HL-60 (cell line): ENCODE results near the gene TMEM59L.

Experiments used
- DNase-seq, 2 experiments: peaks; one replicate each; pipeline ENCODE4 v3.0.0-alpha.2; 2010 to 2020; ENCODE audit warnings: low read depth in 1 of 2, low spot score in 1 of 2
- H3K27ac ChIP-seq: fragments of 250-450 bp; sonication (Bioruptor Pico); replicated peaks from 2 replicates; pipeline ENCODE4 v1.5.1; 2020; ENCODE audit warnings: mild to moderate bottlenecking, moderate library complexity
- H3K27me3 ChIP-seq: fragments of 250-450 bp; sonication (Bioruptor Pico); 2 replicates; pipeline ENCODE4 v1.5.1; 2021; ENCODE audit warnings: mild to moderate bottlenecking, moderate library complexity; ENCODE audit not compliant: insufficient read depth, poor library complexity, severe bottlenecking
- H3K4me3 ChIP-seq: replicated peaks from 2 replicates; pipeline ENCODE4 v1.5.1; 2011; ENCODE audit warnings: mild to moderate bottlenecking, control low read depth, low read length; ENCODE audit not compliant: insufficient read depth
- CTCF ChIP-seq: IDR thresholded peaks from one replicate; pipeline ENCODE4 v1.5.1; 2011; ENCODE audit warnings: low read length, control low read depth, inconsistent platforms; ENCODE audit not compliant: insufficient read depth
- GABPA ChIP-seq: IDR thresholded peaks from 2 replicates; pipeline ENCODE4 v1.6.1; 2012; ENCODE audit warnings: low read depth
- POLR2AphosphoS5 ChIP-seq: IDR thresholded peaks from 2 replicates; pipeline ENCODE4 v1.6.1; 2012; ENCODE audit warnings: low read depth
- REST ChIP-seq: IDR thresholded peaks from 2 replicates; pipeline ENCODE4 v1.6.1; 2012; ENCODE audit warnings: low read depth; ENCODE audit not compliant: insufficient replicate concordance
- SPI1 ChIP-seq: IDR thresholded peaks from 2 replicates; pipeline ENCODE4 v1.6.1; 2012; ENCODE audit warnings: low read depth, mild to moderate bottlenecking, borderline replicate concordance

TMEM59L gene

GRCh38 chr19:18620311-18620710, 7.6 kb downstream of the TMEM59L start:
- Histone ChIP-seq H3K4me3 (no peak overlapping the region), H3K27me3 (peaks cover 5% of the 10 kb centered on the region), H3K27ac (no peak overlapping the region)
- no peak for TF ChIP-seq GABPA
- TF ChIP-seq CTCF: no peak
- no peak for TF ChIP-seq SPI1
- no peak for TF ChIP-seq POLR2AphosphoS5
- TF ChIP-seq REST: no peak
- DNase-seq: no peak

- Histone ChIP-seq H3K4me3 (no peak overlapping the region), H3K27me3 (no peaks in the 10 kb centered on the region), H3K27ac (no peak overlapping the region)
- DNase-seq: no peak
- TF ChIP-seq REST (no peak), GABPA (no peak), CTCF (no peak), SPI1 (no peak), POLR2AphosphoS5 (no peak)
These were observed 8.2 kb downstream of the TMEM59L start for GRCh38 chr19:18620902-18621301.

- H3K27ac ChIP-seq: no peak overlapping the region
- H3K27me3 ChIP-seq: no peaks in the 10 kb centered on the region
- no peak overlapping the region for H3K4me3 ChIP-seq
- DNase-seq: no peak
- no peak for TF ChIP-seq CTCF
- TF ChIP-seq POLR2AphosphoS5: no peak
- TF ChIP-seq SPI1: no peak
- TF ChIP-seq REST: no peak
- no peak for TF ChIP-seq GABPA
These were observed 14.2 kb downstream of the TMEM59L start for GRCh38 chr19:18626906-18627305.
